ENCODE results near the gene DLX2. TPM values are rescaled to one million over a fixed set of nuclear protein-coding genes. Genes with fewer than 3 reads are reported as not detected.

DLX2 gene
- total RNA-seq, 6 donors from 2014 or later: not detected

- Histone ChIP-seq H3K4me3 (no peak overlapping the region), H3K27ac (no peak overlapping the region), H3K27me3 (no peaks in the 10 kb centered on the region), H3K36me3 (no peaks in the 10 kb centered on the region), H3K4me1 (no peaks in the 10 kb centered on the region), H3K9me3 (no peaks in the 10 kb centered on the region)
- DNase-seq (no peak), ATAC-seq (ENCODE audit: low FRiP score in 2 of 2) (no peak)
- 90 to 91% methylated on average over 4 of the region's 4 CpGs for WGBS, 2 donors
- TF ChIP-seq POLR2AphosphoS5 (IDR thresholded peaks at IDR 0.05): no peak
- TF ChIP-seq POLR2A (IDR thresholded peaks at IDR 0.05): no peak
- no peak for TF ChIP-seq EP300 (IDR thresholded peaks at IDR 0.05)
- TF ChIP-seq CTCF (IDR thresholded peaks at IDR 0.05): no peak
These were observed 32.7 kb upstream of the DLX2 start for GRCh38 chr2:172135446-172135845.

GRCh38 chr2:172134270-172134669 is 31.6 kb upstream of the DLX2 start:
- Histone ChIP-seq H3K27me3 (no peaks in the 10 kb centered on the region), H3K27ac (no peak overlapping the region), H3K9me3 (no peaks in the 10 kb centered on the region), H3K36me3 (no peaks in the 10 kb centered on the region), H3K4me1 (no peaks in the 10 kb centered on the region), H3K4me3 (no peak overlapping the region)
- ATAC-seq (ENCODE audit: low FRiP score in 2 of 2) (no peak), DNase-seq (no peak)
- TF ChIP-seq CTCF (IDR thresholded peaks at IDR 0.05) (no peak), POLR2AphosphoS5 (IDR thresholded peaks at IDR 0.05) (no peak), POLR2A (IDR thresholded peaks at IDR 0.05) (no peak), EP300 (IDR thresholded peaks at IDR 0.05) (no peak)
- 71 to 85% methylated on average over 3 of the region's 3 CpGs for WGBS, 2 donors

GRCh38 chr2:172131713-172132555 is 29.2 kb upstream of the DLX2 start:
- 84% methylated on average over 5 of the region's 5 CpGs for WGBS, 2 donors
- no peak for ATAC-seq (ENCODE audit: low FRiP score in 2 of 2)
- H3K4me1 ChIP-seq: no peaks in the 10 kb centered on the region
- no peak overlapping the region for H3K27ac ChIP-seq
- no peaks in the 10 kb centered on the region for H3K9me3 ChIP-seq
- no peak for TF ChIP-seq POLR2AphosphoS5 (IDR thresholded peaks at IDR 0.05)
- no peak for TF ChIP-seq POLR2A (IDR thresholded peaks at IDR 0.05)
- no peaks in the 10 kb centered on the region for H3K36me3 ChIP-seq
- no peaks in the 10 kb centered on the region for H3K27me3 ChIP-seq
- no peak overlapping the region for H3K4me3 ChIP-seq
- no peak for DNase-seq

GRCh38 chr2:172129404-172129803 is 26.7 kb upstream of the DLX2 start:
- TF ChIP-seq POLR2AphosphoS5 (IDR thresholded peaks at IDR 0.05) (no peak), EP300 (IDR thresholded peaks at IDR 0.05) (no peak), CTCF (IDR thresholded peaks at IDR 0.05) (no peak), POLR2A (IDR thresholded peaks at IDR 0.05) (no peak)
- no peak for ATAC-seq (ENCODE audit: low FRiP score in 2 of 2)

GRCh38 chr2:172128484-172128883 is 25.8 kb upstream of the DLX2 start:
- TF ChIP-seq CTCF (IDR thresholded peaks at IDR 0.05) (no peak), POLR2AphosphoS5 (IDR thresholded peaks at IDR 0.05) (no peak), POLR2A (IDR thresholded peaks at IDR 0.05) (no peak), EP300 (IDR thresholded peaks at IDR 0.05) (no peak)
- Histone ChIP-seq H3K4me1 (no peaks in the 10 kb centered on the region), H3K36me3 (no peaks in the 10 kb centered on the region), H3K27ac (no peak overlapping the region), H3K4me3 (no peak overlapping the region), H3K27me3 (no peaks in the 10 kb centered on the region), H3K9me3 (no peaks in the 10 kb centered on the region)
- no peak for DNase-seq
- ATAC-seq (ENCODE audit: low FRiP score in 2 of 2): no peak

More at GRCh38 chr2:172129404-172129803, 26.7 kb upstream of the DLX2 start:
- no peak overlapping the region for H3K4me3 ChIP-seq
- no peaks in the 10 kb centered on the region for H3K27me3 ChIP-seq
- H3K27ac ChIP-seq: no peak overlapping the region
- no peaks in the 10 kb centered on the region for H3K4me1 ChIP-seq
- H3K36me3 ChIP-seq: no peaks in the 10 kb centered on the region
- no peaks in the 10 kb centered on the region for H3K9me3 ChIP-seq
- DNase-seq: no peak

Data from upper lobe of left lung (tissue), 6 donors.